ENCODE results near the gene CLTC. TPM values are rescaled to one million over a fixed set of nuclear protein-coding genes. Genes with fewer than 3 reads are reported as not detected.
A peak's percentile ranks its signal among the peaks of the same experiment; 100 is the strongest.
"Not testable (repeated sequence)": the region's sequence is repeated elsewhere in the genome, so short reads cannot be mapped to it uniquely, and the experiment has no call there.

CLTC gene
- total and polyA plus RNA-seq, 2 experiments from 2014 or later = 169 to 439 TPM

GRCh38 chr17:59647288-59647687, 27.6 kb downstream of the CLTC start:
- Histone ChIP-seq H4K20me1 (ENCODE audit: insufficient read depth) (peaks cover 33% of the 10 kb centered on the region), H3F3A (ENCODE audit: insufficient read depth) (peaks cover 88% of the 10 kb centered on the region), H2AFZ (no peak overlapping the region), H3K4me1 (ENCODE audit: insufficient read depth) (peaks cover 55% of the 10 kb centered on the region), H3K4me3 (no peak overlapping the region), H3K27me3 (replicated peaks; ENCODE audit: insufficient read depth) (no peaks in the 10 kb centered on the region), H3K36me3 (ENCODE audit: low read depth) (peaks cover 77% of the 10 kb centered on the region), H3K9me3 (ENCODE audit: low read depth) (no peaks in the 10 kb centered on the region), H3K9me2 (ENCODE audit: insufficient read depth) (no peaks in the 10 kb centered on the region), H3K4me2 (ENCODE audit: unreplicated experiment) (no peak overlapping the region), H3K79me2 (ENCODE audit: insufficient read depth) (peaks cover 98% of the 10 kb centered on the region), H3K27ac (no peak overlapping the region), H3K9ac (no peak overlapping the region)
- no peak for TF ChIP-seq EZH2phosphoT487 (IDR thresholded peaks at IDR 0.05; ENCODE audit: insufficient read depth, low read depth)
- no peak for TF ChIP-seq EZH2 (IDR thresholded peaks at IDR 0.05; ENCODE audit: insufficient read depth, poor library complexity, severe bottlenecking)
- WGBS, 2 experiments (ENCODE audit: low coverage in 1 of 2, low lambda C conversion rate in 2 of 2, missing lambda C conversion rate in 2 of 2) = 98 to 100% methylated on average over 6 of the region's 6 CpGs
- in situ Hi-C loops (cut with MboI) = no loop called here
- no peak for DNase-seq

- Histone ChIP-seq H3K9me3 (ENCODE audit: low read depth) (no peaks in the 10 kb centered on the region), H2AFZ (no peak overlapping the region), H3K4me2 (ENCODE audit: unreplicated experiment) (no peak overlapping the region), H3K27ac (no peak overlapping the region), H3K4me1 (ENCODE audit: insufficient read depth) (peaks cover 40% of the 10 kb centered on the region), H3K4me3 (no peak overlapping the region), H4K20me1 (ENCODE audit: insufficient read depth) (peaks cover 19% of the 10 kb centered on the region), H3K79me2 (ENCODE audit: insufficient read depth) (peaks cover 90% of the 10 kb centered on the region), H3K9ac (no peak overlapping the region), H3F3A (ENCODE audit: insufficient read depth) (peaks cover 80% of the 10 kb centered on the region), H3K27me3 (replicated peaks; ENCODE audit: insufficient read depth) (no peaks in the 10 kb centered on the region), H3K9me2 (ENCODE audit: insufficient read depth) (no peaks in the 10 kb centered on the region), H3K36me3 (ENCODE audit: low read depth) (peaks cover 83% of the 10 kb centered on the region)
- DNase-seq = no peak
- in situ Hi-C loops (cut with MboI) = no loop called here
- TF ChIP-seq EZH2phosphoT487 (IDR thresholded peaks at IDR 0.05; ENCODE audit: insufficient read depth, low read depth) = no peak
- TF ChIP-seq EZH2 (IDR thresholded peaks at IDR 0.05; ENCODE audit: insufficient read depth, poor library complexity, severe bottlenecking) = no peak
Observed at GRCh38 chr17:59649886-59650285, 30.2 kb downstream of the CLTC start.

- H3K4me3 ChIP-seq = no peak overlapping the region
- no peak overlapping the region for H2AFZ ChIP-seq
- H3K9me3 ChIP-seq (ENCODE audit: low read depth) = no peaks in the 10 kb centered on the region
- no peak overlapping the region for H3K9ac ChIP-seq
- H3K36me3 ChIP-seq (ENCODE audit: low read depth) = peaks cover 83% of the 10 kb centered on the region
- WGBS, 2 experiments (ENCODE audit: low coverage in 1 of 2, low lambda C conversion rate in 2 of 2, missing lambda C conversion rate in 2 of 2) = 91 to 100% methylated on average over 1 of the region's 1 CpG
- peaks cover 27% of the 10 kb centered on the region for H4K20me1 ChIP-seq (ENCODE audit: insufficient read depth)
- no peaks in the 10 kb centered on the region for H3K27me3 ChIP-seq (replicated peaks; ENCODE audit: insufficient read depth)
- H3K79me2 ChIP-seq (ENCODE audit: insufficient read depth) = peaks cover 90% of the 10 kb centered on the region
- in situ Hi-C loops (cut with MboI) = no loop called here
- TF ChIP-seq EZH2phosphoT487 (IDR thresholded peaks at IDR 0.05; ENCODE audit: insufficient read depth, low read depth) (no peak), EZH2 (IDR thresholded peaks at IDR 0.05; ENCODE audit: insufficient read depth, poor library complexity, severe bottlenecking) (no peak)
- H3K9me2 ChIP-seq (ENCODE audit: insufficient read depth) = no peaks in the 10 kb centered on the region
- DNase-seq = no peak
- peak overlapping the region; percentile 61; the same call in 1 of the 2 replicates for H3K27ac ChIP-seq
- H3K4me2 ChIP-seq (ENCODE audit: unreplicated experiment) = no peak overlapping the region
- H3K4me1 ChIP-seq (ENCODE audit: insufficient read depth) = peaks cover 40% of the 10 kb centered on the region
- peaks cover 82% of the 10 kb centered on the region for H3F3A ChIP-seq (ENCODE audit: insufficient read depth)
Observed at GRCh38 chr17:59650642-59651041, 30.9 kb downstream of the CLTC start.

- no peak overlapping the region for H3K4me3 ChIP-seq
- no peaks in the 10 kb centered on the region for H3K9me3 ChIP-seq (ENCODE audit: low read depth)
- peak overlapping the region; percentile 33 for H3K4me2 ChIP-seq (ENCODE audit: unreplicated experiment)
- peaks cover 86% of the 10 kb centered on the region for H3K36me3 ChIP-seq (ENCODE audit: low read depth)
- peaks cover 44% of the 10 kb centered on the region for H3K4me1 ChIP-seq (ENCODE audit: insufficient read depth)
- peak overlapping the region; percentile 61 for H3K27ac ChIP-seq
- peaks cover 90% of the 10 kb centered on the region for H3K79me2 ChIP-seq (ENCODE audit: insufficient read depth)
- in situ Hi-C loops (cut with MboI) = no loop called here
- peaks cover 28% of the 10 kb centered on the region for H4K20me1 ChIP-seq (ENCODE audit: insufficient read depth)
- DNase-seq = peak; percentile 40
- H3K9ac ChIP-seq = no peak overlapping the region
- H3F3A ChIP-seq (ENCODE audit: insufficient read depth) = peaks cover 86% of the 10 kb centered on the region
- no peaks in the 10 kb centered on the region for H3K27me3 ChIP-seq (replicated peaks; ENCODE audit: insufficient read depth)
- TF ChIP-seq EZH2phosphoT487 (IDR thresholded peaks at IDR 0.05; ENCODE audit: insufficient read depth, low read depth) (no peak), EZH2 (IDR thresholded peaks at IDR 0.05; ENCODE audit: insufficient read depth, poor library complexity, severe bottlenecking) (no peak)
- no peak overlapping the region for H2AFZ ChIP-seq
- no peaks in the 10 kb centered on the region for H3K9me2 ChIP-seq (ENCODE audit: insufficient read depth)
Observed at GRCh38 chr17:59651346-59651745, 31.7 kb downstream of the CLTC start.

GRCh38 chr17:59652119-59652518, 32.4 kb downstream of the CLTC start:
- Histone ChIP-seq H3K4me3 (no peak overlapping the region), H3K36me3 (ENCODE audit: low read depth) (peaks cover 82% of the 10 kb centered on the region), H3K79me2 (ENCODE audit: insufficient read depth) (peaks cover 87% of the 10 kb centered on the region), H4K20me1 (ENCODE audit: insufficient read depth) (peaks cover 24% of the 10 kb centered on the region), H3K27ac (peak overlapping the region; percentile 61), H3K9me3 (ENCODE audit: low read depth) (no peaks in the 10 kb centered on the region), H2AFZ (no peak overlapping the region), H3K9me2 (ENCODE audit: insufficient read depth) (no peaks in the 10 kb centered on the region), H3F3A (ENCODE audit: insufficient read depth) (peaks cover 83% of the 10 kb centered on the region), H3K27me3 (replicated peaks; ENCODE audit: insufficient read depth) (no peaks in the 10 kb centered on the region), H3K4me2 (ENCODE audit: unreplicated experiment) (peak overlapping the region; percentile 33), H3K4me1 (ENCODE audit: insufficient read depth) (peaks cover 50% of the 10 kb centered on the region), H3K9ac (no peak overlapping the region)
- TF ChIP-seq EZH2 (IDR thresholded peaks at IDR 0.05; ENCODE audit: insufficient read depth, poor library complexity, severe bottlenecking) = no peak
- no peak for TF ChIP-seq EZH2phosphoT487 (IDR thresholded peaks at IDR 0.05; ENCODE audit: insufficient read depth, low read depth)
- WGBS, 2 experiments (ENCODE audit: low coverage in 1 of 2, low lambda C conversion rate in 2 of 2, missing lambda C conversion rate in 2 of 2) = 45 to 50% methylated on average over 2 of the region's 2 CpGs
- in situ Hi-C loops (cut with MboI) = no loop called here
- DNase-seq = peak; percentile 85

- H3K27me3 ChIP-seq (replicated peaks; ENCODE audit: insufficient read depth); in situ Hi-C loops (cut with MboI); H3K4me3 ChIP-seq; H2AFZ ChIP-seq; H3K9me2 ChIP-seq (ENCODE audit: insufficient read depth); H3K9me3 ChIP-seq (ENCODE audit: low read depth): not testable (repeated sequence)
- Histone ChIP-seq H4K20me1 (ENCODE audit: insufficient read depth) (peaks cover 18% of the 10 kb centered on the region; the same call in 1 of the 2 replicates), H3F3A (ENCODE audit: insufficient read depth) (peaks cover 54% of the 10 kb centered on the region), H3K4me1 (ENCODE audit: insufficient read depth) (peaks cover 25% of the 10 kb centered on the region), H3K9ac (0 out of 2 replicates have a peak overlapping the region, but pooled peaks have one; percentile 10), H3K79me2 (ENCODE audit: insufficient read depth) (peaks cover 87% of the 10 kb centered on the region), H3K36me3 (ENCODE audit: low read depth) (peaks cover 83% of the 10 kb centered on the region), H3K27ac (peak overlapping the region; percentile 63), H3K4me2 (ENCODE audit: unreplicated experiment) (peak overlapping the region; percentile 10)
- peak; percentile 87 for DNase-seq
- WGBS, 2 experiments (ENCODE audit: low coverage in 1 of 2, low lambda C conversion rate in 2 of 2, missing lambda C conversion rate in 2 of 2) = 15 to 19% methylated on average over 7 of the region's 7 CpGs
Observed at GRCh38 chr17:59656624-59657023, 36.9 kb downstream of the CLTC start.

Measured in GM23248 (cell line).